Measurements from ENCODE around the gene S100PBP. TPM values are rescaled to one million over a fixed set of nuclear protein-coding genes. Genes with fewer than 3 reads are reported as not detected.

Gene S100PBP
- polyA plus RNA-seq, 1 of the 3 experiments (the other 2 are of a cell fraction) = 13.2 TPM

DNA sequence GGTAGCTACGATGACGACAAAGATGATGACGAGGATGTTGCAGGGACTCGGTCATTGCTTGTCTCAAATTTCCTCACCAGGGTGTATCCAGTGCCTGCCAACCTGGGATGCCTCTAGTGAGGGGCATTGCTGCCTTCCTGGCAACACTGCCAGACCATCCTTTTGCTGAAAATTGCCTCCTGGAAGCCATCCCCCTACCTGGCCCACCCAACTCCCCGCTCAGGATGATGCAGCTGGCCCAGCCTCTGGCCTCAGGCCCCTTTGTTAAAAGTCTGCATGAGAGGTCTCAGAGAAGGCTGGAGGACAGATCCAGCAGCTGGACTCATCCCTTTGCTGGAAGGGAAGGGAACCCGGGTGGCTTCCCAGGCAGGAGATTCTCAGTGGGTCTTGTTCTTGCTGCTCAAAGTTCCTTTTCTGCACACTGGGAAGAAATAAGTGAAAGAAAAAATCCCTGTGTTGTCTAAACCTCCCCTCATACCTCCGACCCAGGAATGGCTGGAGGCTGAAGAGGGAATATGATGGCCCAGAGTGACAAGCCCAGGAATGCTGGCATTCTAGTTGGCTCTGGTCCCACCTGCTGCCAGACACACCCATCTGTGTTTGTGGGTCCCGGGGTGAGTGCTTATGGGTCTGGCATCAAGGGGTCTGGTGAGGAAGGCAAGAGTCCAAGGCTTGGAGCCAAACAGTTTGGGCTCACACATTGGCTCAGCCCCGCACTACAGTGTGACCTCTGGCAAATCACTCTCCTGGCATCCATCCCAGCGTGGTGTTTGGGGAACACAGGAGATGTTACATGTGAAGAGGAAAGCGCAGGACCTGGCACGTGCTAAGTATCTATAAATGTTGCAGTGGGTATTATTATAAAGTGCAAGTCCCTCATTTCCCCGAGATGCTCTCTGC, 60.0 kb downstream of the S100PBP start (continued):
- TF ChIP-seq USF2 (IDR thresholded peaks at IDR 0.05; ENCODE audit: borderline replicate concordance, low read depth, low read length) (no peak), GATA2 (CRISPR knock-in tag; IDR thresholded peaks at IDR 0.05) (no peak), MEF2A (IDR thresholded peaks at IDR 0.05; ENCODE audit: borderline replicate concordance, low read depth) (no peak)

DNA sequence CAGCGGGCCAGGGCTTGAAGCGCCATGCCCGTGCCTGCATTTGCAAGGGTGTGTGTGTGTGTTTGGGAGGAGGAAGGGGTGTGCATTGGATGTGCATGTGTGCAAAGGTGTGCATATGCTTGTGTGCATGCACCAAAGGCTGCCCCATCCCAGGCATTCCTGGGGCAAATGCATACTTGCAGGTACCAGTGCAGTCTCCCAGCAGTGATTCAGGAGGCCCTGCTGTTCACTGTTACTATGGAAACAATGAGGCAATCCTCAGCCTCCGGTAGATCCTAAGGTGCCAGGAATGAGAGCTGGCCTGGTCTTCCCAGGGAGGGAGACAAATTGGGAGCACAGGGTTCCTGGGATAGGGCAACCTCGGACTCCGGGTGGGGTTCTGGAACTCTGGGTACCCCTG, 60.7 kb downstream of the S100PBP start:
- Histone ChIP-seq H3K4me3 (ENCODE audit: low read depth in 2 of 2, low read length in 1 of 2) (no peak overlapping the region), H3K9ac (no peak overlapping the region), H3K4me1 (ENCODE audit: control insufficient read depth in 1 of 2, insufficient read depth in 2 of 2, low read depth in 1 of 2, low read length in 1 of 2) (peaks cover 0 to 17% of the 10 kb centered on the region in 2 experiments; a peak in 1 of 4 replicates), H4K20me1 (ENCODE audit: insufficient read depth) (no peaks in the 10 kb centered on the region), H3K4me2 (no peak overlapping the region), H3K27me3 (ENCODE audit: insufficient read depth) (no peaks in the 10 kb centered on the region), H3K9me2 (no peaks in the 10 kb centered on the region), H3K9me3 (no peaks in the 10 kb centered on the region), H3K27ac (ENCODE audit: low read depth in 2 of 2, low read length in 1 of 2) (no peak overlapping the region), H3K36me3 (replicated peaks in 1 of 2; ENCODE audit: control insufficient read depth in 1 of 2, insufficient read depth in 2 of 2, low read length in 1 of 2) (no peaks in the 10 kb centered on the region), H3K79me2 (ENCODE audit: insufficient read depth) (no peaks in the 10 kb centered on the region), H3F3A (replicated peaks; ENCODE audit: insufficient read depth) (peaks cover 4% of the 10 kb centered on the region), H2AFZ (ENCODE audit: low read depth) (no peak overlapping the region)
- 54% methylated on average over 2 of the region's 6 CpGs for WGBS (ENCODE audit: low lambda C conversion rate)
- DNase-seq = no peak
- TF ChIP-seq ZBTB33 (IDR thresholded peaks at IDR 0.05; ENCODE audit: borderline replicate concordance, low read depth) = no peak
- TF ChIP-seq ELF1 (IDR thresholded peaks at IDR 0.05) = no peak
- no peak for TF ChIP-seq NRF1 (IDR thresholded peaks at IDR 0.05; ENCODE audit: low read depth, low read length)
- no peak for TF ChIP-seq TEAD4 (IDR thresholded peaks at IDR 0.05; ENCODE audit: borderline replicate concordance, insufficient read depth)
- TF ChIP-seq EZH2phosphoT487 (IDR thresholded peaks at IDR 0.05; ENCODE audit: borderline replicate concordance, low read depth) = no peak
- TF ChIP-seq, protein P1, sequence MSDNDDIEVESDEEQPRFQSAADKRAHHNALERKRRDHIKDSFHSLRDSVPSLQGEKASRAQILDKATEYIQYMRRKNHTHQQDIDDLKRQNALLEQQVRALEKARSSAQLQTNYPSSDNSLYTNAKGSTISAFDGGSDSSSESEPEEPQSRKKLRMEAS (IDR thresholded peaks at IDR 0.05; ENCODE audit: low read depth) = no peak
- TF ChIP-seq USF2 (IDR thresholded peaks at IDR 0.05; ENCODE audit: borderline replicate concordance, low read depth, low read length) = no peak
- TF ChIP-seq CHD2 (IDR thresholded peaks at IDR 0.05; ENCODE audit: low read length, partially characterized antibody) = no peak
- TF ChIP-seq SIN3A (IDR thresholded peaks at IDR 0.05; ENCODE audit: borderline replicate concordance, low read depth, low read length) = no peak
- no peak for TF ChIP-seq EP300 (IDR thresholded peaks at IDR 0.05; ENCODE audit: borderline replicate concordance in 1 of 2, low read depth in 1 of 2, low read length in 1 of 2)
- no peak for TF ChIP-seq GATA2 (CRISPR knock-in tag; IDR thresholded peaks at IDR 0.05)
- no peak for TF ChIP-seq RXRA (IDR thresholded peaks at IDR 0.05; ENCODE audit: borderline replicate concordance, low read depth)
- no peak for TF ChIP-seq NFIC (IDR thresholded peaks at IDR 0.05; ENCODE audit: borderline replicate concordance)
- no peak for TF ChIP-seq YY1 (IDR thresholded peaks at IDR 0.05; ENCODE audit: low read depth)
- TF ChIP-seq MXI1 (IDR thresholded peaks at IDR 0.05; ENCODE audit: low read depth, low read length) = no peak
- no peak for TF ChIP-seq RCOR1 (IDR thresholded peaks at IDR 0.05; ENCODE audit: low read length)
- no peak for TF ChIP-seq IRF3 (IDR thresholded peaks at IDR 0.05; ENCODE audit: low read depth, low read length)
- no peak for TF ChIP-seq JUND (IDR thresholded peaks at IDR 0.05)
- TF ChIP-seq, protein P2, sequence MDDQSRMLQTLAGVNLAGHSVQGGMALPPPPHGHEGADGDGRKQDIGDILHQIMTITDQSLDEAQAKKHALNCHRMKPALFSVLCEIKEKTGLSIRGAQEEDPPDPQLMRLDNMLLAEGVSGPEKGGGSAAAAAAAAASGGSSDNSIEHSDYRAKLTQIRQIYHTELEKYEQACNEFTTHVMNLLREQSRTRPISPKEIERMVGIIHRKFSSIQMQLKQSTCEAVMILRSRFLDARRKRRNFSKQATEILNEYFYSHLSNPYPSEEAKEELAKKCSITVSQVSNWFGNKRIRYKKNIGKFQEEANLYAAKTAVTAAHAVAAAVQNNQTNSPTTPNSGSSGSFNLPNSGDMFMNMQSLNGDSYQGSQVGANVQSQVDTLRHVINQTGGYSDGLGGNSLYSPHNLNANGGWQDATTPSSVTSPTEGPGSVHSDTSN (IDR thresholded peaks at IDR 0.05) = no peak
- POLR2A ChIA-PET = no interaction called here
- CTCF ChIA-PET = interaction anchor here (0.8 to 4.6 kb wide), 7 partner anchors 8 to 238 kb away, joined by 3 to 37 read pairs (median 4); partner anchors contain the start of gene HPCA

All from SK-N-SH (cell line).